ENCODE measurements around the gene CAMTA1. TPM values are rescaled to one million over a fixed set of nuclear protein-coding genes. Genes with fewer than 3 reads are reported as not detected.

Gene CAMTA1
- total RNA-seq, 1 donor from 2014 or later: 99.0 TPM

GRCh38 chr1:7694600-7695496 is 909.6 kb downstream of the CAMTA1 start:
- Mint-ChIP-seq H3K9me3 (ENCODE audit: low read depth) (peaks cover 12% of the 10 kb centered on the region), H3K4me3 (ENCODE audit: low read depth) (no peak overlapping the region), H3K36me3 (ENCODE audit: insufficient read depth) (peaks cover 2% of the 10 kb centered on the region), H3K27me3 (peaks cover 11% of the 10 kb centered on the region), H3K27ac (no peak overlapping the region), H3K4me1 (ENCODE audit: low read depth) (no peaks in the 10 kb centered on the region)
- no peak for DNase-seq (ENCODE audit: low spot score, unreplicated experiment)
- no peak for TF ChIP-seq CTCF (IDR thresholded peaks at IDR 0.05; ENCODE audit: unreplicated experiment)

- H3K4me3 Mint-ChIP-seq (ENCODE audit: low read depth): no peak overlapping the region
- H3K36me3 Mint-ChIP-seq (ENCODE audit: insufficient read depth): peaks cover 5% of the 10 kb centered on the region
- peaks cover 15% of the 10 kb centered on the region for H3K9me3 Mint-ChIP-seq (ENCODE audit: low read depth)
- H3K27me3 Mint-ChIP-seq: peaks cover 11% of the 10 kb centered on the region
- TF ChIP-seq CTCF (IDR thresholded peaks at IDR 0.05; ENCODE audit: unreplicated experiment): no peak
- H3K4me1 Mint-ChIP-seq (ENCODE audit: low read depth): no peaks in the 10 kb centered on the region
- no peak overlapping the region for H3K27ac Mint-ChIP-seq
- DNase-seq (ENCODE audit: low spot score, unreplicated experiment): no peak
Measured at GRCh38 chr1:7695497-7696117, 910.4 kb downstream of the CAMTA1 start.

- Mint-ChIP-seq H3K4me1 (ENCODE audit: low read depth) (peaks cover 4% of the 10 kb centered on the region), H3K36me3 (ENCODE audit: insufficient read depth) (peaks cover 2% of the 10 kb centered on the region), H3K27me3 (peaks cover 27% of the 10 kb centered on the region), H3K9me3 (ENCODE audit: low read depth) (peaks cover 7% of the 10 kb centered on the region), H3K4me3 (ENCODE audit: low read depth) (no peak overlapping the region), H3K27ac (no peak overlapping the region)
- no peak for TF ChIP-seq CTCF (IDR thresholded peaks at IDR 0.05; ENCODE audit: unreplicated experiment)
- no peak for DNase-seq (ENCODE audit: low spot score, unreplicated experiment)
Measured at GRCh38 chr1:7698641-7699040, 913.4 kb downstream of the CAMTA1 start.

GRCh38 chr1:7702365-7702764 is 917.1 kb downstream of the CAMTA1 start:
- Mint-ChIP-seq H3K4me3 (ENCODE audit: low read depth) (peak overlapping the region; percentile 70), H3K9me3 (ENCODE audit: low read depth) (peaks cover 4% of the 10 kb centered on the region), H3K4me1 (ENCODE audit: low read depth) (peaks cover 7% of the 10 kb centered on the region), H3K36me3 (ENCODE audit: insufficient read depth) (peaks cover 4% of the 10 kb centered on the region), H3K27ac (no peak overlapping the region), H3K27me3 (peaks cover 38% of the 10 kb centered on the region)
- no peak for DNase-seq (ENCODE audit: low spot score, unreplicated experiment)
- no peak for TF ChIP-seq CTCF (IDR thresholded peaks at IDR 0.05; ENCODE audit: unreplicated experiment)

- peak; percentile 48 for DNase-seq (ENCODE audit: low spot score, unreplicated experiment)
- Mint-ChIP-seq H3K9me3 (ENCODE audit: low read depth) (peaks cover 4% of the 10 kb centered on the region), H3K27ac (peak overlapping the region; percentile 62), H3K4me3 (ENCODE audit: low read depth) (peak overlapping the region; percentile 70), H3K36me3 (ENCODE audit: insufficient read depth) (peaks cover 4% of the 10 kb centered on the region), H3K4me1 (ENCODE audit: low read depth) (peaks cover 7% of the 10 kb centered on the region), H3K27me3 (peaks cover 36% of the 10 kb centered on the region)
- no peak for TF ChIP-seq CTCF (IDR thresholded peaks at IDR 0.05; ENCODE audit: unreplicated experiment)
Measured at GRCh38 chr1:7703321-7704213, 918.3 kb downstream of the CAMTA1 start.

Data from progenitor cell of endocrine pancreas (in vitro differentiated cells).